AG04449 (cell line): ENCODE measurements around the gene S100A9.
"Not testable (repeated sequence)": the region's sequence is repeated elsewhere in the genome, so short reads cannot be mapped to it uniquely, and the experiment has no call there.

Experiments
- CTCF ChIA-PET: fragments of 350-600 bp; formaldehyde crosslinking; extraction: SDS; loops from one replicate; lab custom pipeline; 2021; ENCODE audit warnings: antibody characterized with exemption; lab: Yijun Ruan, JAX
- POLR2A ChIA-PET: fragments of 400-600, 350-600 bp; formaldehyde crosslinking; extraction: SDS; loops from one replicate; lab custom pipeline; 2020; ENCODE audit warnings: antibody characterized with exemption, inconsistent platforms; lab: Yijun Ruan, JAX
- DNase-seq: peaks from one replicate; pipeline ENCODE4 v3.0.0-alpha.2; 2010; ENCODE audit warnings: low read depth, low spot score
- H3K4me3 ChIP-seq: 2 replicates; pipeline ENCODE4 v1.5.1; 2011; ENCODE audit warnings: low read depth, mild to moderate bottlenecking, control low read depth, low read length
- TF ChIP-seq, protein P1 (sequence below): IDR thresholded peaks from one replicate; pipeline ENCODE4 v1.5.1; 2011; ENCODE audit warnings: mild to moderate bottlenecking, moderate library complexity, low read length, control low read depth, inconsistent platforms; ENCODE audit not compliant: insufficient read depth; ENCODE audit errors: missing control alignments

S100A9 gene

GRCh38 chr1:153400244-153400643 lies 42.6 kb downstream of the S100A9 start:
- TF ChIP-seq, protein P1, sequence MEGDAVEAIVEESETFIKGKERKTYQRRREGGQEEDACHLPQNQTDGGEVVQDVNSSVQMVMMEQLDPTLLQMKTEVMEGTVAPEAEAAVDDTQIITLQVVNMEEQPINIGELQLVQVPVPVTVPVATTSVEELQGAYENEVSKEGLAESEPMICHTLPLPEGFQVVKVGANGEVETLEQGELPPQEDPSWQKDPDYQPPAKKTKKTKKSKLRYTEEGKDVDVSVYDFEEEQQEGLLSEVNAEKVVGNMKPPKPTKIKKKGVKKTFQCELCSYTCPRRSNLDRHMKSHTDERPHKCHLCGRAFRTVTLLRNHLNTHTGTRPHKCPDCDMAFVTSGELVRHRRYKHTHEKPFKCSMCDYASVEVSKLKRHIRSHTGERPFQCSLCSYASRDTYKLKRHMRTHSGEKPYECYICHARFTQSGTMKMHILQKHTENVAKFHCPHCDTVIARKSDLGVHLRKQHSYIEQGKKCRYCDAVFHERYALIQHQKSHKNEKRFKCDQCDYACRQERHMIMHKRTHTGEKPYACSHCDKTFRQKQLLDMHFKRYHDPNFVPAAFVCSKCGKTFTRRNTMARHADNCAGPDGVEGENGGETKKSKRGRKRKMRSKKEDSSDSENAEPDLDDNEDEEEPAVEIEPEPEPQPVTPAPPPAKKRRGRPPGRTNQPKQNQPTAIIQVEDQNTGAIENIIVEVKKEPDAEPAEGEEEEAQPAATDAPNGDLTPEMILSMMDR = no peak
- no peak overlapping the region for H3K4me3 ChIP-seq
- CTCF ChIA-PET = interaction anchor here (1.5 to 1.8 kb wide), 3 partner anchors 85 to 95 kb away, joined by 3 to 11 read pairs (median 4); no protein-coding TSS in a partner anchor
- DNase-seq = no peak
- POLR2A ChIA-PET = no interaction called here

GRCh38 chr1:153401461-153401860 lies 43.8 kb downstream of the S100A9 start:
- TF ChIP-seq, protein P1 = no peak
- POLR2A ChIA-PET = no interaction called here
- H3K4me3 ChIP-seq = no peak overlapping the region
- CTCF ChIA-PET = interaction anchor here (1.7 kb wide), 1 partner anchor 46 kb away, joined by 5 read pairs; no protein-coding TSS in a partner anchor
- DNase-seq = no peak

DNA sequence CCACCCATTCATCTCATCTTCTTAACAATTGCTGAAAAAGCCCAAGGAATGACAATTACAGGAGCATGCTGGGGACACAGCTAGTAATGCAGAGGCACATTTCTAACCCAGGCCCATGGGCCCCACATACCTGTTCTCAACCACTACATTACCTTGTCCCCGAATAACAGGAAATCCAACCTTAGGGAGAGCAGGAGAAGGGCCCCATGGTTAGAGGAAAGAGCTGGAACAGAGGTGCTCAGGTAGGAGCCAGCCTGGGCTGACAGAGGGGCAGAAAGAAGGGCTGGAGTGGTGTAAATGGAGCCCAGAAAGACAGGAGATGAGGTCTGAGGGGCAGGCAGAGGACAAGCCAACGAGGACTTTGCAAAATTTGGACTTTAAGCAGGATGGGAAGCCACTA lies 44.6 kb downstream of the S100A9 start:
- ChIA-PET POLR2A (no interaction called here), CTCF (interaction anchor here (1.7 kb wide), 1 partner anchor 47 kb away, joined by 5 read pairs; no protein-coding TSS in a partner anchor)
- no peak for DNase-seq
- TF ChIP-seq, protein P1 = no peak
- H3K4me3 ChIP-seq = no peak overlapping the region

- ChIA-PET POLR2A (no interaction called here), CTCF (interaction anchor here (1.7 kb wide), 1 partner anchor 48 kb away, joined by 5 read pairs; no protein-coding TSS in a partner anchor)
- TF ChIP-seq, protein P1 = no peak
- no peak overlapping the region for H3K4me3 ChIP-seq
- DNase-seq = no peak
Measured at GRCh38 chr1:153403421-153404085, 45.9 kb downstream of the S100A9 start.

- ChIA-PET POLR2A (no interaction called here), CTCF (no interaction called here)
- H3K4me3 ChIP-seq = no peak overlapping the region
- no peak for DNase-seq
- TF ChIP-seq, protein P1 = no peak
Measured at GRCh38 chr1:153404086-153404635, 46.5 kb downstream of the S100A9 start.

DNA sequence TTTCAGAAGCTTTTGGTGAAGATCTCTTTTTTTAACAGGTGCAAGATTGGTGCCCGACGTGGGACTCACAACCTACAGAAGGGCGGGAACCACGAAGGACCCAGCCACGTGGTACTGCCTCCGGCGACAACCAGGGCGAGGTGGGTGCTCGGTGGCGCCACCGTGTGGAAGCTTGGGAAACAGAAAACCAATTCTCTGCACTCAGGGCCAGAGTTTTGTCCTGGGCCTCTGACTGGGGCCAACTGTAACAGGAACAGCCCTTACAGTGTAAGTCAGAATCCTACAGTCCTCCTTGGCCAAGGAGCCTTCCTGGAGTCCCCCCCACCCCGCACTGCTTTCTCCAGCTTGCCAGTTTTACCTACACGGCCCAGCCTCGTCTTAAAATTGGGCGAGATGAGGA lies 47.1 kb downstream of the S100A9 start:
- H3K4me3 ChIP-seq = no peak overlapping the region
- no peak for DNase-seq
- CTCF ChIA-PET = no interaction called here
- TF ChIP-seq, protein P1 = peak; percentile 14
- POLR2A ChIA-PET = no interaction called here

DNA sequence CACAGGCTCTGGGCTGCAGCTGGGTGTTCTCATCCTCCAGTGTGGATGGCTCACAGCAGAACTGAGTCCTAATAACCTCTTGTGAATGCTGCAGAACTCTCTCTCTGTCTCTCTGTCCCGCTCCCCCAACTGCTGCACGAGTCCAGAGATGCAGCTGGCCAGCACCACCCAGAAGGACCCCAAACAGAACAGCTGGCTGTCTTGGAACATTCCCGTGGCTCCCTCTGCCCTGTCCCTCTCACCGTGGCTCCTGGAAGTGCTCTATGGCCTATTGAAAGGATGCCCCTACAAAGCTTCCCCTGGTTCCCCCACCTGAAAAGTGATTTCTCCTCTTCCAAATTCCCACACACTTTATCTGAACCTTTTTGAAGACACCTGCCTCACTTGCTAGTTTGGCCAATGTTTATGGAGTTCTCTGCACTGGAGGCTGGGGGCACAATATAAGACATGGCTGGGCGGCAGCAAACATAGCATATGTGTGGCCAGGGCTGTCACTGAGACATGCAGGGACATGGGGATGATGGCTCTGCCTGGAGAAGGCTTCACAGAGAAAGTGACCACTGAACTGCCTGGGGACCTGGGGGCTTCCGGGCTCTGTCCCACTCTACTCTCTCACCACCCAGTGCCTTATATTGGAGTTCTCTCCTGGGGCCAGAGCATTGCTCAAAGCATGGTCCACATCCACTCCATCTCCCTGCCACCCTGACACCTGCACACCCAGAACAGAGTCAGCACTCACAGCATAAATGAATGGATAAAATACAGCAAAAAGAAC lies 48.4 kb downstream of the S100A9 start:
- POLR2A ChIA-PET, DNase-seq, CTCF ChIA-PET, H3K4me3 ChIP-seq: not testable (repeated sequence)

GRCh38 chr1:153407274-153407673 lies 49.6 kb downstream of the S100A9 start:
- H3K4me3 ChIP-seq, DNase-seq, CTCF ChIA-PET, POLR2A ChIA-PET: not testable (repeated sequence)
